Panc1 (cell line): ENCODE results near the gene MED9. TPM values are rescaled to one million over a fixed set of nuclear protein-coding genes. Genes with fewer than 3 reads are reported as not detected.

ENCODE experiments used
- ATAC-seq: fragments of 200-7000 bp; cut with Tn5 transposase; 2 replicates; pipeline ENCODE4 v1.9.1; 2020; ENCODE audit warnings: mild to moderate bottlenecking, moderate library complexity
- BruUV-seq: library from RNA; stranded (reverse); fragments of 400-500 nt; replicated peaks from 2 replicates; lab custom pipeline; 2021; lab: Mats Ljungman, UMichigan
- CTCF ChIA-PET: fragments of 300-600 bp; sonication (Branson Sonifier 250); formaldehyde crosslinking; loops from one replicate; lab custom pipeline; 2022; ENCODE audit warnings: antibody characterized with exemption; lab: Charles Lee
- POLR2A ChIA-PET: fragments of 300-600 bp; sonication (Branson Sonifier 250); formaldehyde crosslinking; loops from one replicate; lab custom pipeline; 2022; ENCODE audit warnings: antibody characterized with exemption; lab: Charles Lee
- DNase-seq: peaks from one replicate; pipeline ENCODE4 v3.0.0-alpha.2; 2010; ENCODE audit warnings: low read depth, low spot score
- H3K27ac ChIP-seq: 2 replicates; pipeline ENCODE4 v1.5.1; 2011; ENCODE audit warnings: mild to moderate bottlenecking, low read length, inconsistent platforms
- H3K27me3 ChIP-seq: fragments of 200-500 bp; sonication (Bioruptor generic); 2 replicates; pipeline ENCODE4 v1.6.0; 2014; ENCODE audit warnings: low read length, inconsistent platforms; ENCODE audit not compliant: control insufficient read depth, insufficient read depth
- H3K36me3 ChIP-seq: fragments of 200-500 bp; sonication (Bioruptor generic); 2 replicates; pipeline ENCODE4 v1.5.1; 2014; ENCODE audit warnings: inconsistent platforms, mild to moderate bottlenecking, low read length, moderate library complexity; ENCODE audit not compliant: control insufficient read depth, insufficient read depth
- H3K4me1 ChIP-seq: 2 replicates; pipeline ENCODE4 v1.5.1; 2011; ENCODE audit warnings: inconsistent platforms, mild to moderate bottlenecking, low read length, moderate library complexity; ENCODE audit not compliant: control insufficient read depth, insufficient read depth
- H3K4me3 ChIP-seq, 2 experiments: 2 replicates each; pipeline ENCODE4 v1.5.1; 2011 to 2012; ENCODE audit warnings: low read depth in 2 of 2, low read length in 2 of 2, mild to moderate bottlenecking in 2 of 2, inconsistent platforms in 1 of 2, moderate library complexity in 1 of 2
- H3K9me3 ChIP-seq: fragments of 200-500 bp; sonication (Bioruptor generic); 2 replicates; pipeline ENCODE4 v1.5.1; 2014; ENCODE audit warnings: low read depth, mild to moderate bottlenecking, inconsistent platforms, low read length, moderate library complexity; ENCODE audit not compliant: control insufficient read depth, insufficient read depth
- CTCF ChIP-seq: fragments of 450-650 bp; IDR thresholded peaks from 2 replicates; pipeline ENCODE4 v1.5.1; 2017; ENCODE audit warnings: mild to moderate bottlenecking
- POLR2AphosphoS5 ChIP-seq: IDR thresholded peaks from 2 replicates; pipeline ENCODE4 v1.6.1; 2012; ENCODE audit warnings: mild to moderate bottlenecking, low read depth, low read length, moderate library complexity
- REST ChIP-seq, 2 experiments: IDR thresholded peaks; 2 replicates each; pipeline ENCODE4 v1.6.1; 2011 to 2012; ENCODE audit warnings: low read depth in 2 of 2, control low read depth in 1 of 2, low read length in 1 of 2, mild to moderate bottlenecking in 1 of 2, moderate library complexity in 1 of 2; ENCODE audit not compliant: insufficient read depth in 1 of 2
- SIN3A ChIP-seq: IDR thresholded peaks from 2 replicates; pipeline ENCODE4 v1.6.1; 2012; ENCODE audit warnings: low read depth, mild to moderate bottlenecking, low read length, moderate library complexity, borderline replicate concordance; ENCODE audit not compliant: insufficient read depth
- TCF7L2 ChIP-seq: IDR thresholded peaks from 2 replicates; pipeline ENCODE4 v1.6.1; 2011; ENCODE audit warnings: mild to moderate bottlenecking, low read depth, low read length, inconsistent platforms
- in situ Hi-C: cut with HindIII; loops from 2 replicates; pipeline ENCODE4 v1.10.0; 2016; ENCODE audit warnings: low sequenced_read_pairs, low pct_unique_long_range_greater_than_20kb
- intact Hi-C: fragments of 100-400 bp; cut with micrococcal nuclease; formaldehyde crosslinking; loops from one replicate; pipeline ENCODE4 v1.10.0; 2022; ENCODE audit not compliant: unreplicated experiment
- total RNA-seq: library from RNA; stranded (reverse); gene quantifications from one replicate; pipeline ENCODE4 v1.2.1, GENCODE V29; 2021; ENCODE audit not compliant: unreplicated experiment

MED9 gene
- total RNA-seq, 1 experiment from 2014 or later, result 11.1 TPM

DNA sequence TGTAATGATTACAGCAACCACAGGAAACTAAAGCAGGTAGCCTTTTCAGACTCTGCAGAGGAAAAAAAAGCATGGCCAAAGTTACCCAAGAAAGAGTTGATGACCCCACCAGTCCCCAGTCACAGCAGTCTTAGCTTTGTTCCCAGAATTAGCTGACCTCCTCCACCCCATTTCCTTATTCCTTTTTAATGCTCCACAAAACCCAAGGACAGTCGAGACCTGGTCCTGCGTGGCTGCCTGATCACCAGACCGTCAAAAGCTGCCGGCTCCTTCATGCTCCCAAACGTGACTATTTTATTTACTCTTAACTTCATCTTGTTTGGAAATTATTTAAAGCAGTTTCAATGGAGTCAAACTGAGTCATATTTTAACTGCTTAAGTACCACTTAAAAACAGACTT is 28.7 kb upstream of the MED9 start:
- ChIA-PET POLR2A (no interaction called here), CTCF (interaction anchor here (0.5 kb wide), 1 partner anchor 94 kb away, joined by 3 read pairs; no protein-coding TSS in a partner anchor)
- DNase-seq, result no peak
- intact Hi-C loops, result no loop called here
- ATAC-seq, result no peak
- Histone ChIP-seq H3K36me3 (no peaks in the 10 kb centered on the region), H3K27me3 (no peaks in the 10 kb centered on the region), H3K27ac (no peak overlapping the region), H3K9me3 (no peaks in the 10 kb centered on the region), H3K4me3 (no peak overlapping the region), H3K4me1 (peaks cover 13% of the 10 kb centered on the region)
- BruUV-seq, result no TSS peak
- no peak for TF ChIP-seq CTCF
- TF ChIP-seq TCF7L2, result no peak
- no peak for TF ChIP-seq POLR2AphosphoS5
- TF ChIP-seq REST (IDR thresholded peaks at IDR 0.05; ENCODE audit: insufficient read depth in 1 of 2, low read depth in 2 of 2, low read length in 1 of 2), result no peak
- no peak for TF ChIP-seq SIN3A
- in situ Hi-C loops, result no loop called here

- no peak overlapping the region for H3K27ac ChIP-seq
- H3K27me3 ChIP-seq, result no peaks in the 10 kb centered on the region
- in situ Hi-C loops (no loop called here), intact Hi-C loops (no loop called here)
- ChIA-PET POLR2A (no interaction called here), CTCF (interaction anchor here (0.5 kb wide), 1 partner anchor 95 kb away, joined by 3 read pairs; no protein-coding TSS in a partner anchor)
- H3K36me3 ChIP-seq, result no peaks in the 10 kb centered on the region
- no TSS peak for BruUV-seq
- H3K4me3 ChIP-seq, result no peak overlapping the region
- no peak for TF ChIP-seq CTCF
- no peak for TF ChIP-seq POLR2AphosphoS5
- no peak for TF ChIP-seq REST (IDR thresholded peaks at IDR 0.05; ENCODE audit: insufficient read depth in 1 of 2, low read depth in 2 of 2, low read length in 1 of 2)
- no peak for TF ChIP-seq TCF7L2
- no peak for TF ChIP-seq SIN3A
- H3K4me1 ChIP-seq, result peaks cover 13% of the 10 kb centered on the region
- DNase-seq (no peak), ATAC-seq (no peak)
- no peaks in the 10 kb centered on the region for H3K9me3 ChIP-seq
Observed at GRCh38 chr17:17448723-17449122, 28.1 kb upstream of the MED9 start.
